ENCODE results near the gene NF2. TPM values are rescaled to one million over a fixed set of nuclear protein-coding genes. Genes with fewer than 3 reads are reported as not detected.
A peak's percentile ranks its signal among the peaks of the same experiment; 100 is the strongest.

Gene NF2
- total RNA-seq, 1 experiment from 2014 or later, result 56.9 TPM

DNA sequence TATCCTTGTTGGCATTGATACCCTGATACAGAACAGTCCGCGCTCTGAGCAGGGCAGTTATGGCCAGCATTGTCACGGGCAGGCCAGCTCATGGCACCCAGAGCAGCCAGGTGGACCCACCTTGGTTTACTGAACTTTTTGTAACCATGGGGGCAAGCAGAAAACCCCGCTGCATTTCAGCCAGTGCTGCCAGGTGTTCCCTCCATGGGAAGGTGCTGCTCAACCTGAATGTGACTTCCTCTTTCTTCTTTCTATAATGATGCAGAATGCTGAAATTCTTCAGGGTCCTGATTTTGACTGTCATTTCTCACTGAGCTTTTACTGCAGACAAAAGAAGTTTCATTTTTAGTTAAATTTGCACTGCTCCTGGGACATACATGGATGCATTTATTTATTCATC is 80.8 kb downstream of the NF2 start:
- Mint-ChIP-seq H3K36me3 (peaks cover 11% of the 10 kb centered on the region), H3K9me3 (no peaks in the 10 kb centered on the region), H3K27me3 (ENCODE audit: low read depth) (no peaks in the 10 kb centered on the region), H3K4me1 (peaks cover 16% of the 10 kb centered on the region), H3K4me3 (no peak overlapping the region), H3K27ac (no peak overlapping the region)
- CTCF ChIA-PET, result no interaction called here
- POLR2A ChIA-PET, result interaction anchor here (0.6 kb wide), 1 partner anchor 693 kb away, joined by 11 read pairs; no protein-coding TSS in a partner anchor
- TF ChIP-seq JUN (CRISPR knock-in tag; IDR thresholded peaks at IDR 0.05), result no peak
- ATAC-seq (no peak), DNase-seq (ENCODE audit: low spot score) (no peak)

DNA sequence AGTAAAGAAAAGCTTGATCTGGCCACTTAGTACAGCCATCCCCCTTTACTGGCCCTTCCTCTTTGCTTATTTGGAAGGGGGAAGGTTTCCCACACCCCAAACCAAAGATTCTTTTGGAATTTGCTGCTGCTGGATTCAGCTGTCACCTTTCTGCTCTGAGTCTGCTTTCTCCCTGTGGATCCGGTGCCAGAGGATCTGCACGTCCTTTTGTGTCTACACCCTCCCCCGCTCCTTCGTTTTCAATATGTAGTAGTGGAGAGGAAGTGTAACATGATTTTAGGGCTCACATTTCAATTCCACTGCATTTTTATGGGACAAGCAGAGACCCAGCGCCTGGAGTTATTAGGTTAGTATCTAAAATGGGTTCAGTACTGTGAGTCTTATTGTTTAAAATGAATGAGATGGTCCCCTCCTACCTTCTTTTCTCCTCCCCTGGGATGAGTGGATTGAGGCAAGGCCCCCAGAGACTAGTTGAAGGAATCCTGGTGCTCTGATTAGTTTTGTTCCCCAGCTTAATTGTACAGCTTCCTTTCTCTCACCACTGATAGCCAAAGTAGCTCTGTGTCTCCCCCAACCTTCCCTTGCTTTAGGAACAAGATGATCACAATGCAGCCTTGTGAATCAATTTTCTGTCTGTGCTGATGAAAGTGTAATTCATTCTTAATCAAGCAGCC is 85.9 kb downstream of the NF2 start:
- no peak overlapping the region for H3K4me3 Mint-ChIP-seq
- TF ChIP-seq, protein P1, sequence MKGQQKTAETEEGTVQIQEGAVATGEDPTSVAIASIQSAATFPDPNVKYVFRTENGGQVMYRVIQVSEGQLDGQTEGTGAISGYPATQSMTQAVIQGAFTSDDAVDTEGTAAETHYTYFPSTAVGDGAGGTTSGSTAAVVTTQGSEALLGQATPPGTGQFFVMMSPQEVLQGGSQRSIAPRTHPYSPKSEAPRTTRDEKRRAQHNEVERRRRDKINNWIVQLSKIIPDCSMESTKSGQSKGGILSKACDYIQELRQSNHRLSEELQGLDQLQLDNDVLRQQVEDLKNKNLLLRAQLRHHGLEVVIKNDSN (CRISPR knock-in tag; IDR thresholded peaks at IDR 0.05), result no peak
- TF ChIP-seq NR3C1 (CRISPR knock-in tag; conservative IDR thresholded peaks at IDR 0.05; ENCODE audit: low read depth), result no peak
- TF ChIP-seq SP1 (CRISPR knock-in tag; conservative IDR thresholded peaks at IDR 0.05), result no peak
- TF ChIP-seq GTF2I (CRISPR knock-in tag; conservative IDR thresholded peaks at IDR 0.05), result no peak
- POLR2A ChIA-PET, result interaction anchor here (0.6 kb wide), 2 partner anchors 201 to 611 kb away, joined by 5 to 7 read pairs; no protein-coding TSS in a partner anchor
- DNase-seq (ENCODE audit: low spot score) (no peak), ATAC-seq (peak; percentile 6; the same call in 1 of the 2 replicates)
- CTCF ChIA-PET, result interaction anchor here (0.5 to 7.8 kb wide), 64 partner anchors 8 to 1012 kb away, joined by 3 to 105 read pairs (median 5); partner anchors contain the start of genes CABP7, CASTOR1, THOC5 and UQCR10
- 0 out of 2 replicates have a peak, but pooled peaks cover 3% of the 10 kb centered on the region for H3K36me3 Mint-ChIP-seq
- H3K27me3 Mint-ChIP-seq (ENCODE audit: low read depth), result no peaks in the 10 kb centered on the region
- H3K27ac Mint-ChIP-seq, result peak overlapping the region; percentile 85
- no peaks in the 10 kb centered on the region for H3K9me3 Mint-ChIP-seq
- H3K4me1 Mint-ChIP-seq, result peaks cover 51% of the 10 kb centered on the region

DNA sequence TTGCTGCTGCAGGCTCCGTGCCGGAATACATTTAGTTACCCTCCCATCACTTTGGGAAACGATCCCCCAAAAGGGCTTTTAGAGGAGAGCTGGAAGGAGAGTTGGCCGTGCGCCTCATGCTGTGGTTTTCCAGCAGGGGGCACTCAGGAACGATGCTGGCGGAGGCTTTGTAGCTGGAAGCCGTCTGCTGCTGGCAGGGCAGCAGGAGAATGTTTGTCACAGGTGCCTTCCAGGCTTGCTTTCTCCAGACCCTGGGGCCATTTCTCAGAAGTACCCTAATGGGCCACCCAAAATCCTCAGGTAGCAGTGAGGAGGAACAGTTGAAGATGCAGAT is 86.4 kb downstream of the NF2 start:
- ChIA-PET CTCF (interaction anchor here (0.5 to 7.8 kb wide), 63 partner anchors 8 to 1011 kb away, joined by 3 to 105 read pairs (median 5); partner anchors contain the start of genes CABP7, CASTOR1, THOC5 and UQCR10), POLR2A (interaction anchor here (0.6 kb wide), 1 partner anchor 610 kb away, joined by 7 read pairs; no protein-coding TSS in a partner anchor)
- Mint-ChIP-seq H3K27ac (peak overlapping the region; percentile 85), H3K27me3 (ENCODE audit: low read depth) (no peaks in the 10 kb centered on the region), H3K36me3 (0 out of 2 replicates have a peak, but pooled peaks cover 3% of the 10 kb centered on the region), H3K9me3 (no peaks in the 10 kb centered on the region), H3K4me3 (no peak overlapping the region), H3K4me1 (peaks cover 51% of the 10 kb centered on the region)
- ATAC-seq (peak; percentile 70), DNase-seq (ENCODE audit: low spot score) (peak; percentile 86)
- TF ChIP-seq CTCF (IDR thresholded peaks at IDR 0.05), result peak; percentile 47
- TF ChIP-seq, protein P2, sequence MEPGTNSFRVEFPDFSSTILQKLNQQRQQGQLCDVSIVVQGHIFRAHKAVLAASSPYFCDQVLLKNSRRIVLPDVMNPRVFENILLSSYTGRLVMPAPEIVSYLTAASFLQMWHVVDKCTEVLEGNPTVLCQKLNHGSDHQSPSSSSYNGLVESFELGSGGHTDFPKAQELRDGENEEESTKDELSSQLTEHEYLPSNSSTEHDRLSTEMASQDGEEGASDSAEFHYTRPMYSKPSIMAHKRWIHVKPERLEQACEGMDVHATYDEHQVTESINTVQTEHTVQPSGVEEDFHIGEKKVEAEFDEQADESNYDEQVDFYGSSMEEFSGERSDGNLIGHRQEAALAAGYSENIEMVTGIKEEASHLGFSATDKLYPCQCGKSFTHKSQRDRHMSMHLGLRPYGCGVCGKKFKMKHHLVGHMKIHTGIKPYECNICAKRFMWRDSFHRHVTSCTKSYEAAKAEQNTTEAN (CRISPR knock-in tag; IDR thresholded peaks at IDR 0.05), result no peak

DNA sequence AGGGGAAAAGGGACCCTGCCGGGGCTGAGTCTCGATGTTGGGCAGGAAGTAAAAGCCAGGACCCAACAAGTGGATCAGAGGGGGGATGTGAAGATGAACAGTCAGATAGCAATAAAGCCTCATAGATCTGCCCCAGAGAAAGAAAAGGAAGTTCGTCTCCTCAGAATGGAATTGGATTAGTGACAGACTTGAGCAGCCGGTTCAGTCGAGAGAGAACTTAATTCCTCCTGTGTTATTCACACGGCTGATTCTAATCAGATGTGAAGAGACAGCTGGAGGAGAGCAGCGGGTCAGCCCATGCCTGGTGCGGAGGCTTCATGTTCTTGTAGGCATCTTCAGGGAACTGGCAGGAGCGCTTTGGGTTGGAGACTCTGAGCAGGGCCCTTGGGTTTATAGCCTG is 87.0 kb downstream of the NF2 start:
- H3K4me1 Mint-ChIP-seq, result peaks cover 51% of the 10 kb centered on the region
- peak overlapping the region; percentile 66; the same call in 1 of the 2 replicates for H3K27ac Mint-ChIP-seq
- ChIA-PET CTCF (interaction anchor here (0.5 to 7.8 kb wide), 44 partner anchors 9 to 398 kb away, joined by 3 to 105 read pairs (median 5); partner anchors contain the start of genes CABP7, UQCR10 and ZMAT5), POLR2A (no interaction called here)
- H3K4me3 Mint-ChIP-seq, result no peak overlapping the region
- 0 out of 2 replicates have a peak, but pooled peaks cover 3% of the 10 kb centered on the region for H3K36me3 Mint-ChIP-seq
- H3K9me3 Mint-ChIP-seq, result no peaks in the 10 kb centered on the region
- ATAC-seq (no peak), DNase-seq (ENCODE audit: low spot score) (no peak)
- no peaks in the 10 kb centered on the region for H3K27me3 Mint-ChIP-seq (ENCODE audit: low read depth)
- TF ChIP-seq ERG (CRISPR knock-in tag; IDR thresholded peaks at IDR 0.05) (no peak), NFATC4 (CRISPR knock-in tag; IDR thresholded peaks at IDR 0.05) (no peak), ZNF317 (CRISPR knock-in tag; IDR thresholded peaks at IDR 0.05; ENCODE audit: borderline replicate concordance, low read depth) (no peak), E2F1 (CRISPR knock-in tag; IDR thresholded peaks at IDR 0.05) (no peak), FOXJ3 (CRISPR knock-in tag; IDR thresholded peaks at IDR 0.05; ENCODE audit: borderline replicate concordance) (no peak), RORB (CRISPR knock-in tag; IDR thresholded peaks at IDR 0.05) (no peak), KAT7 (CRISPR knock-in tag; IDR thresholded peaks at IDR 0.05; ENCODE audit: borderline replicate concordance) (no peak)
- TF ChIP-seq, protein P3, sequence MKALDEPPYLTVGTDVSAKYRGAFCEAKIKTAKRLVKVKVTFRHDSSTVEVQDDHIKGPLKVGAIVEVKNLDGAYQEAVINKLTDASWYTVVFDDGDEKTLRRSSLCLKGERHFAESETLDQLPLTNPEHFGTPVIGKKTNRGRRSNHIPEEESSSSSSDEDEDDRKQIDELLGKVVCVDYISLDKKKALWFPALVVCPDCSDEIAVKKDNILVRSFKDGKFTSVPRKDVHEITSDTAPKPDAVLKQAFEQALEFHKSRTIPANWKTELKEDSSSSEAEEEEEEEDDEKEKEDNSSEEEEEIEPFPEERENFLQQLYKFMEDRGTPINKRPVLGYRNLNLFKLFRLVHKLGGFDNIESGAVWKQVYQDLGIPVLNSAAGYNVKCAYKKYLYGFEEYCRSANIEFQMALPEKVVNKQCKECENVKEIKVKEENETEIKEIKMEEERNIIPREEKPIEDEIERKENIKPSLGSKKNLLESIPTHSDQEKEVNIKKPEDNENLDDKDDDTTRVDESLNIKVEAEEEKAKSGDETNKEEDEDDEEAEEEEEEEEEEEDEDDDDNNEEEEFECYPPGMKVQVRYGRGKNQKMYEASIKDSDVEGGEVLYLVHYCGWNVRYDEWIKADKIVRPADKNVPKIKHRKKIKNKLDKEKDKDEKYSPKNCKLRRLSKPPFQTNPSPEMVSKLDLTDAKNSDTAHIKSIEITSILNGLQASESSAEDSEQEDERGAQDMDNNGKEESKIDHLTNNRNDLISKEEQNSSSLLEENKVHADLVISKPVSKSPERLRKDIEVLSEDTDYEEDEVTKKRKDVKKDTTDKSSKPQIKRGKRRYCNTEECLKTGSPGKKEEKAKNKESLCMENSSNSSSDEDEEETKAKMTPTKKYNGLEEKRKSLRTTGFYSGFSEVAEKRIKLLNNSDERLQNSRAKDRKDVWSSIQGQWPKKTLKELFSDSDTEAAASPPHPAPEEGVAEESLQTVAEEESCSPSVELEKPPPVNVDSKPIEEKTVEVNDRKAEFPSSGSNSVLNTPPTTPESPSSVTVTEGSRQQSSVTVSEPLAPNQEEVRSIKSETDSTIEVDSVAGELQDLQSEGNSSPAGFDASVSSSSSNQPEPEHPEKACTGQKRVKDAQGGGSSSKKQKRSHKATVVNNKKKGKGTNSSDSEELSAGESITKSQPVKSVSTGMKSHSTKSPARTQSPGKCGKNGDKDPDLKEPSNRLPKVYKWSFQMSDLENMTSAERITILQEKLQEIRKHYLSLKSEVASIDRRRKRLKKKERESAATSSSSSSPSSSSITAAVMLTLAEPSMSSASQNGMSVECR (CRISPR knock-in tag; IDR thresholded peaks at IDR 0.05; ENCODE audit: borderline replicate concordance), result no peak

Measured in WTC11 (cell line).